Natural killer cell (primary cell): ENCODE data around the gene ETV6. TPM values are rescaled to one million over a fixed set of nuclear protein-coding genes. Genes with fewer than 3 reads are reported as not detected.

Source experiments
- ATAC-seq, 3 donors: fragments of 150-1000 bp in 2 of 3; fragments of 200-7000 bp in 1 of 3; cut with Tn5 transposase; 1 replicate in 1 of 3; 2 replicates in 2 of 3; pipeline ENCODE4 v1.10.0; 2021; ENCODE audit warnings: mild to moderate bottlenecking in 2 of 3, moderate library complexity in 2 of 3
- DNase-seq, 2 donors: peaks; one replicate each; pipeline versions ENCODE4 v3.0.0 to v3.0.0-alpha.2; 2013 to 2021; ENCODE audit warnings: mixed read lengths in 1 of 2
- H3K27ac ChIP-seq: one replicate; pipeline ENCODE4 v1.5.1; 2013; ENCODE audit warnings: mild to moderate bottlenecking, low read length
- H3K27me3 ChIP-seq: one replicate; pipeline ENCODE4 v1.6.1; 2013; ENCODE audit warnings: low read length; ENCODE audit not compliant: control insufficient read depth, insufficient read depth
- H3K36me3 ChIP-seq: one replicate; pipeline ENCODE4 v1.6.1; 2013; ENCODE audit warnings: low read length; ENCODE audit not compliant: control insufficient read depth, insufficient read depth
- H3K4me1 ChIP-seq: one replicate; pipeline ENCODE4 v1.6.1; 2013; ENCODE audit warnings: low read length; ENCODE audit not compliant: control insufficient read depth, insufficient read depth
- H3K4me3 ChIP-seq: one replicate; pipeline ENCODE4 v1.5.1; 2013; ENCODE audit warnings: low read length
- H3K9me3 ChIP-seq: one replicate; pipeline ENCODE4 v1.6.1; 2013; ENCODE audit warnings: low read length; ENCODE audit not compliant: control insufficient read depth, insufficient read depth
- H3K27ac Mint-ChIP-seq, 2 donors: one replicate each; pipeline ENCODE4 v1.8.0; 2022; ENCODE audit warnings: mild to moderate bottlenecking in 2 of 2, mixed read lengths in 2 of 2, moderate library complexity in 1 of 2
- H3K27me3 Mint-ChIP-seq, 2 donors: one replicate each; pipeline ENCODE4 v1.8.0; 2022; ENCODE audit warnings: low read depth in 2 of 2, mixed read lengths in 2 of 2
- H3K36me3 Mint-ChIP-seq: one replicate; pipeline ENCODE4 v1.8.0; 2022; ENCODE audit warnings: mixed read lengths
- H3K4me1 Mint-ChIP-seq, 2 donors: one replicate each; pipeline ENCODE4 v1.8.0; 2022; ENCODE audit warnings: mixed read lengths in 2 of 2
- H3K4me3 Mint-ChIP-seq: one replicate; pipeline ENCODE4 v1.8.0; 2022; ENCODE audit warnings: mild to moderate bottlenecking, moderate library complexity, mixed read lengths
- H3K9me3 Mint-ChIP-seq, 2 donors: one replicate each; pipeline ENCODE4 v1.8.0; 2022; ENCODE audit warnings: mixed read lengths in 2 of 2
- WGBS: methylation state at CpG from one replicate; pipeline ENCODE4 v1.1.7; 2013; ENCODE audit warnings: missing lambda C conversion rate; ENCODE audit not compliant: insufficient coverage; 5-methylcytosine and 5-hydroxymethylcytosine counted together
- intact Hi-C: fragments of 100-400 bp; cut with micrococcal nuclease; formaldehyde crosslinking; loops from one replicate; pipeline ENCODE4 v1.14.2; 2022
- total RNA-seq, 4 donors: library from RNA; stranded (reverse); fragments of 120-200 nt in 1 of 4; gene quantifications; one replicate each; pipeline versions ENCODE4 v1.2.3 to v1.2.4, GENCODE V29; 2013 to 2022
- TF ChIP-seq, protein P1 (sequence below): fragments of 200-600 bp; IDR thresholded peaks from one replicate; pipeline ENCODE4 v1.8.0; 2022; ENCODE audit warnings: antibody characterized with exemption

ETV6 gene
- total RNA-seq, 3 donors from 2014 or later (not counting 1 experiment from before 2014, with no cell fraction given) = 38.9 to 49.5 (median 40.6) TPM

DNA sequence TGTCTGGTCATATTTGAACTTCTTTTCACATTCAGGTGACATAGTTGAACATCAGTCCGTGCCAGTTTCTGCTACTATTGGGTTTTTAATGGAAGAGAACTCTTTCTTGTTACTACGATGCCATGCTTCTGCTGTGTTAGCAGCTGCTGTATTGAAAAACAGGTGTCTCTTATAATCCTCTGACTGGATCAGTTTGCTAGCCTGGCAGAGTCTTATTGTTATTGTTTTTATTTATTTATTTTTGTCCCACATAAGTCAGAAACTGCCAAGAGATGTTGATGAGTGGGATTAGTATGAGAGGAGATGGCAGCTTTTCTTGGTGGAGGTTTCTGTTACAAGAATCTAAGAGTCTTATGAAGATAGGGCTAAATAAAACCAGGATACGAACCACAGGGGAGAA lies 14.6 kb downstream of the ETV6 start:
- Mint-ChIP-seq H3K4me3 (no peak overlapping the region), H3K9me3 (no peaks in the 10 kb centered on the region), H3K27ac (peak overlapping the region in 1 of 2 donors; percentile 5), H3K27me3 (no peaks in the 10 kb centered on the region), H3K4me1 (peaks cover 71 to 83% of the 10 kb centered on the region in 2 donors), H3K36me3 (no peaks in the 10 kb centered on the region)
- H3K36me3 ChIP-seq = no peaks in the 10 kb centered on the region
- no peak for ATAC-seq
- H3K9me3 ChIP-seq = no peaks in the 10 kb centered on the region
- H3K27ac ChIP-seq = no peak overlapping the region
- no peak for DNase-seq
- peaks cover 36% of the 10 kb centered on the region for H3K4me1 ChIP-seq
- 88% methylated on average over 3 of the region's 3 CpGs for WGBS
- no peaks in the 10 kb centered on the region for H3K27me3 ChIP-seq
- TF ChIP-seq, protein P1, sequence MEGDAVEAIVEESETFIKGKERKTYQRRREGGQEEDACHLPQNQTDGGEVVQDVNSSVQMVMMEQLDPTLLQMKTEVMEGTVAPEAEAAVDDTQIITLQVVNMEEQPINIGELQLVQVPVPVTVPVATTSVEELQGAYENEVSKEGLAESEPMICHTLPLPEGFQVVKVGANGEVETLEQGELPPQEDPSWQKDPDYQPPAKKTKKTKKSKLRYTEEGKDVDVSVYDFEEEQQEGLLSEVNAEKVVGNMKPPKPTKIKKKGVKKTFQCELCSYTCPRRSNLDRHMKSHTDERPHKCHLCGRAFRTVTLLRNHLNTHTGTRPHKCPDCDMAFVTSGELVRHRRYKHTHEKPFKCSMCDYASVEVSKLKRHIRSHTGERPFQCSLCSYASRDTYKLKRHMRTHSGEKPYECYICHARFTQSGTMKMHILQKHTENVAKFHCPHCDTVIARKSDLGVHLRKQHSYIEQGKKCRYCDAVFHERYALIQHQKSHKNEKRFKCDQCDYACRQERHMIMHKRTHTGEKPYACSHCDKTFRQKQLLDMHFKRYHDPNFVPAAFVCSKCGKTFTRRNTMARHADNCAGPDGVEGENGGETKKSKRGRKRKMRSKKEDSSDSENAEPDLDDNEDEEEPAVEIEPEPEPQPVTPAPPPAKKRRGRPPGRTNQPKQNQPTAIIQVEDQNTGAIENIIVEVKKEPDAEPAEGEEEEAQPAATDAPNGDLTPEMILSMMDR = no peak
- H3K4me3 ChIP-seq = no peak overlapping the region
- intact Hi-C loops = no loop called here

DNA sequence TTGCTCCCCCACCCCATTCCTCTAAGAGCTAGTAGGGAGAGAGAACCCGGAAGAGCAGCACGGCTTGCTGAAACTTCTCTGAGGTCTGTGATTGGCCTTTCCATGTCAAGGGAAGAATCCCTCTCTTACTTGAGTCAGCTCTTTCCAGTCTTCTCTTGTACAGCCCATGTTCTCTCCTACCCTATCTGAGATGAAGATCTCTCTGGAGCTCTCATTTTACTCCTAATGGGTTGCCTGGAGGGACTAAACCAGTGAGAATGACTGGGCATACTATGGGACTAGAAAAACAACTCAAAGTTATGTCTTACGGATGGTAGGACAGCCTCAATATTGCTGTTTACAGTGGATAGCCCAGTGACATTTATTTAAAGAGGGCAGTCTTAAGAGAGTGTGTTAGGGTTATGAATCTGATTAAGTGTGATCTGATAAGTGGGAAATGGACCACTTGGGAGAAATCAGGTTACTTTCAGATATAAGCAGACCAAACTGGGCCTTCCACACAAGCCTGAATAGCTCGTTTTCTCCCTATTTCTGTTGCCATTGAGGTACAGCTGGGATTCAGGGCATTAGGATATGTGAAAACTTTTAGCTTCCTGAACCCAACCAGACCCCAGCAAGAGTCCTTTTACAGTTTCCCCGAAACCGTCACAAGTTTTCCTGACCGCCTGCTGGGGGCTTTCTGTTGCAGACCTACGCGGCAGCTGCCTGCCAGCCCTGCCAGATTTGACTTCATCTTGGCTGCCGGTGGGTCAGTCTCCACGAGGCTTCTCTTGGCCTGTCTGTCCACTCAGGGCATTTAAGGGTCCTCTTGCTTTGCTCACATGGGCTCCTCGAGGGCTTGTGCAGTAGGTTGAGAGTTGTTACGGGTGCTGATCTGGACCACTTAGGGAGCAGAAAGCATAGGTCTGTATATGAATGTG lies 16.9 kb downstream of the ETV6 start:
- WGBS = 92% methylated on average over 13 of the region's 13 CpGs
- no peak overlapping the region for H3K4me3 ChIP-seq
- no peaks in the 10 kb centered on the region for H3K27me3 Mint-ChIP-seq
- no peaks in the 10 kb centered on the region for H3K27me3 ChIP-seq
- H3K4me3 Mint-ChIP-seq = no peak overlapping the region
- ATAC-seq = no peak
- H3K4me1 Mint-ChIP-seq = peaks cover 75 to 87% of the 10 kb centered on the region in 2 donors
- intact Hi-C loops = no loop called here
- no peaks in the 10 kb centered on the region for H3K9me3 Mint-ChIP-seq
- peak overlapping the region; percentile 24 to 67 for H3K27ac Mint-ChIP-seq
- TF ChIP-seq, protein P1 = no peak
- no peaks in the 10 kb centered on the region for H3K9me3 ChIP-seq
- H3K36me3 Mint-ChIP-seq = no peaks in the 10 kb centered on the region
- no peak overlapping the region for H3K27ac ChIP-seq
- H3K4me1 ChIP-seq = peaks cover 31% of the 10 kb centered on the region
- H3K36me3 ChIP-seq = no peaks in the 10 kb centered on the region
- DNase-seq = no peak

DNA sequence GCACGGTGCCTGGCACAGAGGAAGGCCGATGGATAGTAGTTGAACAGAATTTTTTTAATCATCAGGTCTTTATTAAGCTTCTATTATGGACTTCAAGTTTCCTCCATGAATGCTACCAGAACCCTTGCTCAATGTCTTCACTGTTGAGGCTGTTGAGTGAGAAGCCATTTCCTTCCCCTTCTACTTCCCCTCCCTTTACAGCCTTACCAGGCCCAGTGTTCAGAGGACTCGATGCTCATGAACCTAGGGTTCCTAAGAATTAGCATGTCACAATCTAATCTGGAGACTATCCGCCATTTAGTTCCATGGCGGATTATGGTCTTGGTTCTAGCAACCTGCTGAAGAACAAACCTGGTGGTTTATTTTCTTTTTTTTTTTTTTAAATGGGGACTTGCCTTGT lies 17.7 kb downstream of the ETV6 start:
- 74% methylated on average over 3 of the region's 5 CpGs for WGBS
- ATAC-seq (peak in 2 of 3 donors; percentile 42 to 56), DNase-seq (no peak)
- Histone ChIP-seq H3K4me1 (peaks cover 31% of the 10 kb centered on the region), H3K27ac (no peak overlapping the region), H3K9me3 (no peaks in the 10 kb centered on the region), H3K36me3 (no peaks in the 10 kb centered on the region), H3K4me3 (no peak overlapping the region), H3K27me3 (no peaks in the 10 kb centered on the region)
- Mint-ChIP-seq H3K27ac (peak overlapping the region in 1 of 2 donors; percentile 67), H3K9me3 (no peaks in the 10 kb centered on the region), H3K36me3 (no peaks in the 10 kb centered on the region), H3K4me3 (no peak overlapping the region), H3K27me3 (no peaks in the 10 kb centered on the region), H3K4me1 (peaks cover 72 to 84% of the 10 kb centered on the region in 2 donors)
- intact Hi-C loops = no loop called here
- TF ChIP-seq, protein P1 = no peak
